PC-3 (cell line): ENCODE measurements around the gene ADGRF4.

Experiments
- EZH2 ChIP-seq: fragments of 300-600 bp; sonication (generic); IDR thresholded peaks from one replicate; pipeline ENCODE4 v1.6.1; 2017; ENCODE audit warnings: antibody characterized with exemption, mild to moderate bottlenecking, low read length; ENCODE audit not compliant: unreplicated experiment
- EZH2phosphoT487 ChIP-seq: fragments of 300-600 bp; sonication (generic); IDR thresholded peaks from 2 replicates; pipeline ENCODE4 v1.6.1; 2018; ENCODE audit warnings: mild to moderate bottlenecking, antibody characterized with exemption, low read length, borderline replicate concordance
- TF ChIP-seq, protein P1 (sequence below): fragments of 300-600 bp; sonication (generic); conservative IDR thresholded peaks from 2 replicates; pipeline ENCODE4 v1.5.1; 2017; ENCODE audit warnings: antibody characterized with exemption, low read depth, mild to moderate bottlenecking, low read length

DNA sequence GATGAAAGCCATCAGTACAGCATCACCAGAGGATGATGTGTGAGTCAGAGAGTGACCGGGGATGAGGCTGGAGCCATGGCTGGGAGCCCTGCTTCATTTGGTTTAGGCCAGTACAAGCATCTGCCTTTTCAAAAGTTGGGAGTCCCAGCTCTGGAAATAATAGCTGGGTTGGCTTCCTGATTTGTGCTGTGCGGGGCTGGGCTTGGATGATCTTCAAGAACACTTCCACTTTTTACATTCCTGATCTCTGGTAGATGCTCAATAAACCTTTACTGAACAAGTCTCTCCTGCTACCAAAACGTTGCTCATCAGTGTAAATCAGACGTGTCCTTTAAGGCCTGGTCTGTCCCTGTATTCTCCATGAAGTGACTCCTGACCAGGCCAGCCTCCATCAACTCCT lies 44.1 kb upstream of the ADGRF4 start:
- TF ChIP-seq, protein P1, sequence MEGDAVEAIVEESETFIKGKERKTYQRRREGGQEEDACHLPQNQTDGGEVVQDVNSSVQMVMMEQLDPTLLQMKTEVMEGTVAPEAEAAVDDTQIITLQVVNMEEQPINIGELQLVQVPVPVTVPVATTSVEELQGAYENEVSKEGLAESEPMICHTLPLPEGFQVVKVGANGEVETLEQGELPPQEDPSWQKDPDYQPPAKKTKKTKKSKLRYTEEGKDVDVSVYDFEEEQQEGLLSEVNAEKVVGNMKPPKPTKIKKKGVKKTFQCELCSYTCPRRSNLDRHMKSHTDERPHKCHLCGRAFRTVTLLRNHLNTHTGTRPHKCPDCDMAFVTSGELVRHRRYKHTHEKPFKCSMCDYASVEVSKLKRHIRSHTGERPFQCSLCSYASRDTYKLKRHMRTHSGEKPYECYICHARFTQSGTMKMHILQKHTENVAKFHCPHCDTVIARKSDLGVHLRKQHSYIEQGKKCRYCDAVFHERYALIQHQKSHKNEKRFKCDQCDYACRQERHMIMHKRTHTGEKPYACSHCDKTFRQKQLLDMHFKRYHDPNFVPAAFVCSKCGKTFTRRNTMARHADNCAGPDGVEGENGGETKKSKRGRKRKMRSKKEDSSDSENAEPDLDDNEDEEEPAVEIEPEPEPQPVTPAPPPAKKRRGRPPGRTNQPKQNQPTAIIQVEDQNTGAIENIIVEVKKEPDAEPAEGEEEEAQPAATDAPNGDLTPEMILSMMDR: no peak
- no peak for TF ChIP-seq EZH2
- no peak for TF ChIP-seq EZH2phosphoT487
